ACHN (cell line): ENCODE results near the gene TNFRSF11A.

Source experiments
- DNase-seq: peaks from one replicate; pipeline ENCODE4 v3.0.0-alpha.2; 2015
- in situ Hi-C: cut with HindIII; loops from 2 replicates; pipeline ENCODE4 v1.10.0; 2017; ENCODE audit warnings: low sequenced_read_pairs, low pct_ligation_motif_present, low pct_unique_long_range_greater_than_20kb

The TNFRSF11A gene

GRCh38 chr18:62323483-62324180 lies 1.5 kb upstream of the TNFRSF11A start:
- no peak for DNase-seq
- in situ Hi-C loops: no loop called here

DNA sequence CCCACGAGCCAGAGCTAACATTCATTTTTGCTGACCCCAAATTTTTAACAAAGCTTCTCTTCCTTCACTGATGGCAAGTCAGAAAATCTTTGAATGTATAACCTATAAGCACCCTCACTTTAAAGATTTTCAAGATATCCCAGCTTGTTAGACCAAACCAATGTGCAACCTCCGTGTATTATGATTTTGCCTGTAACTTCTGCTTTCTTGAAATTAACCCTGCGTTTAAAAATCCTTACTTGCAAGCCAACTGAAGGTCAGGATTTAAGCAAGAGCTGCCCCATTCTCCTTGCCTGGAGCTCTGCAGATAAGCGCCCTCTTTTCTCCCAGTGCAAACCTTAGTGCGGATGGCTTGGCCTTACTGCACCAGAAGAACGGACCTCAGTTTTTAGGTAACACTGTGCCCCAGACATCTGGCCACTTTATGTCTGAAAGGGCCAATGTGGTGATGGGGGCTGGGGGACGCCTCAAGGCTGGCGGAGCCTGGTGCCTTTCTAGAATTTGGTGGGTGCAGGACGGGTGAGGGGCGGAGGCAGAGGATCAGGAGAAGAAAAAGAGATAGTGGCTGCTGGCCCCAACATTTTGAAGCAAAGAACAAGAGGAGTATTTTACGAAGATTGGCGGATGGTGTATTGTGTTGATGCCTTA lies 805 bp upstream of the TNFRSF11A start:
- DNase-seq: no peak
- in situ Hi-C loops: no loop called here

DNA sequence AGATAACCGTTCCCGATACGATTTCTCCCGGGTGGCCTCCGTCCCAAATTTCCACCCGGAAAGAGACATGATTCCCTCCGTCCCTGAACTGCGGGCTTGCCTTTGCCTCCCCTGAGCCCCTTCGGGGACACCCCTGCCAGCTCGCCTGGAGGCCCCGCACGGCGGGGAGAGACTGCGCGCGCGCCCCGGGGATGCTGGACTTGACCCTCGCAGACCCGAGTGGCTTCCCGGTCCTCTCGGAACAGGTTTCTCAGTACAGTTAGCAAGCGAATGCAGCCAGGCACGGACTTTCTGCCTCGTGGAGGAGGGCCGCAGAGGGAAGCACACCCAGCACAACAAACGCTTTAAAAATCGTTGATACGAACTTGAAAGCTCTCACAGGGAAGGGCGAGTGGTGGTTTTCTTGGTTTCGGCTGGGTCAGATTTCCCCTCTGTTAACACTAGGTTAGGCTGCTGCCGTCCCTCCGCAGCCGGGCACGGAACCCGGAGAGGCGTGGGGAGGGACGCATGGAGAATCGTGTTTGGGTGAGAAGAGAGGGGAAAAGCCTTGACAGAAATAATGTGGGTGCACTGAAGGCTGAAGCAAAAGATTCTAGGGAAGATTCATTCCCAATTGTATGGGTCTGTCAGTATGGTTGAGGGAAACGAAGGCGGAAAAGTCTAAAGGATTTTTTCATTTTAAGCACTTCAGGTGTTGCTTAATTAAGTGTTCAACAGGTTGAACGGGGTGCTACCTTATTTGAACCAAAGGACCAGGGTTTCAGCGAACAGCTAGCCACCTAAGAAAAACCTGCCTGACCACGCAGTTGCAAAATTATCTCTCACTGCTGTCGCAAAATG lies 916 bp downstream of the TNFRSF11A start:
- DNase-seq: peak; percentile 13
- in situ Hi-C loops: no loop called here

GRCh38 chr18:62326646-62327348 lies 1.7 kb downstream of the TNFRSF11A start:
- DNase-seq: no peak
- in situ Hi-C loops: no loop called here

GRCh38 chr18:62327977-62328376 lies 2.9 kb downstream of the TNFRSF11A start:
- in situ Hi-C loops: no loop called here
- no peak for DNase-seq

GRCh38 chr18:62328586-62329525 lies 3.7 kb downstream of the TNFRSF11A start:
- in situ Hi-C loops: no loop called here
- DNase-seq: no peak

DNA sequence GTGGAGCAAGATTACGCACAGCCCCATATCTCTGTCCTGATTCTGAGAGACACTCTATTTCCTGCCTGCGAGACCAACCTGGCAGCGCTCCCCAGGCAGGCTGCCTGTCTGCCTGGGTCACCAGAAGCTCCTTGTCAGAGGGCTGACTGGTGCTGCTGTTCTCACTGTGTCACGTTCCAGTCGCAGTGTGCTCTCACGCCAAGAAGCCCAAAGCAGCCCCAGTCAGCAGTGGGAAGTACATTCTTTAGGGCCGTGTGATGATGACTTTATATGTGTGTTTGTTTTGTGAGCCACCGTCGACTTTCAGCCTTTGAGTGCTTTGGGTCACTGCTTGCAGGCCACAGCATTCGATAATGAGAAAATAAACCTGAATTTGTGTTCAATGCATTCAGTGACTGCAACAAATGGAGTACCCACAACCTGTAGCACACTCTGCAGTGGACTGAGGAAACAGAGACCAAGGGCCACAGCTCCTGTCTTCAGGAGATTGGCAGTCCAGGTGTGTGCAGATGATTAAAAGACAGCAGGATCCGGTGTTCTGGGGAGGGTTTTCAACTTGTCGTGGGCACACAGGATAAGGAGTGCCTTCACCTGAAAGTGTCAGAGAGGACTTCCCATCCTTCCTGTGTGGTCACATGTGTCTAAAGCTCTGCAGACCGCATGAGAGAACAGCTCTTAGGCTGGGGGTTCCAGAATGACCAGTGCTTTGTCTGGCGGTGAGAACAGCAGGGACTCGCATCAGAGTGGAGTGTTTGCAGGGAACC lies 4.8 kb downstream of the TNFRSF11A start:
- DNase-seq: no peak
- in situ Hi-C loops: no loop called here

DNA sequence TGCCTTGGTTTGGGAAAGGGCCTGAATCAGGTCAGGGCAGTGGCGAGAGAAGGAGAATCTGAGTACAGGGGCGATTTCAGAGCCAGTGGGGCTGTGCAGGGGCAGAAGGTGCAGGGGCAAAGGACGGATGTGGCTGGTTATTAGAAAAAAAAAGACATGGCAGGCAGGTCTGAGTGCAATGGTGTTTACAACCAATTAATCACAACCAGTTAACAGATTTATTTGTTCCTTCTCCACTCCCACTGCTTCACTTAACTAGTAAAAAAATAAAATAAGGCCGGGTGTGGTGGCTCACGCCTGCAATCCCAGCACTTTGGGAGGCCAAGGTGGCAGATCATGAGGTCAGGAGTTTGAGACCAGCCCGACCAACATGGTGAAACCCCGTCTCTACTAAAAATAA lies 5.5 kb downstream of the TNFRSF11A start:
- in situ Hi-C loops: no loop called here
- DNase-seq: no peak

DNA sequence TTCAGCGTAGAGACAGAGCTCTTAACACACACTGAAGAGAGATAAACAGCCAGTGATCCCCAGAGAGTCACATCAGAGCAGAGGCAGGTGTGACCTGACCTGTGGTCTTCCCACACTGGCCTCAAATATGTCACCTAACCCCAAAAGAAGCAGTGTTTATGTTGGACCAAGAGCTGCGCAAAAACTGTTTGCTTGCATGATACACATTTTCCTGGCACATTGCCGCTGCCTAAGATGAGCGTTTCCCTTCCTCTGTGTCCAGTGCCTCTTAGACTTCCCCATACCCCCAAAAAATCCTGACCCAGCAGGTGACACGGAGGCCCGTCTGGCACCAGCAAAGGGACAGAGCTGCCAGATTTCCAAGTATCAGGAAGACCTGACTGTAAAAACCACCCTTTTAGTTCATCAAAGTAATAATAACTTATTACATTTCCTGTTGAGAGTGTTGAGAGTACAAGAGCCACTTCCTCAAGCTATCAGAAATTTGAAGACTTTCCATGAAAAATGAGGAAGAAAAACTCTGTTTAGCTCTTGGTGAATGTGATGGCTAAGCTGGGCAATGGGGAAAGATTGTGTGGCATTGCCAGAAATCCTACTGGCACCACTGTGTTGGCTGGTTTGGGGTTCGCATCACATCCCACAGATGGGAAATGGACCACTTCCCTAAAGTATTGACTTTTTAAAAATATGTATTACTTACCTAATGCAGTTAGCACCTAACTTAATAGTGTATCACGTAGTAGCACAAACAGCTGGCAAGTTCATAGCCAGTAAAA lies 6.7 kb downstream of the TNFRSF11A start:
- in situ Hi-C loops: no loop called here
- DNase-seq: no peak

- DNase-seq: no peak
- in situ Hi-C loops: no loop called here
Observed at GRCh38 chr18:62332431-62332830, 7.3 kb downstream of the TNFRSF11A start.

DNA sequence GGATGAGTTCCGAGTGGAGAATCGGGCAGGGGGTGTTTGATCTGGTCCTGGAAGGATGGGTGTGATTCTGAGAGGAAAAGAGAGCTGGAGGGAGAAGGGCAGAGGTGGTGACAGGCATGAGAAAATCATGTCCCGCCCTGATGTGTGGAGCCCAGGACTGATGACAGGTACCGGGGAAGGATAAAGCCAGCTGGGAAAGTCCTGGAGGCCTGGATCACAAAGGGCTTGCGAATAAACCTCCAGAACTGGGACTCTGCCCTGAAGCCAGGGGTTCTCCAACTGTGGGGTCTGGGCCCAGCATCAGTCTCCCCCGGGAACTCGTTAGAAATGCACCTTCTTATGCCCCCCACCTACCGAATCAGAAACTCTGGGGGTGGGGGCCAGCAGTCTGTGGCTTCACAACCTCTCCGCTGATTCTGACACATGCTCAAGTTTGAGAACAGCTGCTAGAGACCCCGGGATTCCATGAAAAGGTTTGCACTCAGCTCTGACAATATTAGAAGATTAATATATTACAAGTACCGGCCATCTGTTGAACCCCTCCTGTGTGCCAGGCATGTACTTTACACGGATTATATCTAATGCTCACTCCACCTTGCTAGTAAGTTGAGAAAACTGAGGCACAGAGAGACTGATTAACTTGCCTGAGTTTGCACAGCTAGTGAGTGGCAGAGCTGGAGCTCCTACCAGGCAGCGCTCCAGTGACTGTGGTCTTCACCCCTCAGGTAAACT lies 8.0 kb downstream of the TNFRSF11A start:
- no peak for DNase-seq
- in situ Hi-C loops: no loop called here

DNA sequence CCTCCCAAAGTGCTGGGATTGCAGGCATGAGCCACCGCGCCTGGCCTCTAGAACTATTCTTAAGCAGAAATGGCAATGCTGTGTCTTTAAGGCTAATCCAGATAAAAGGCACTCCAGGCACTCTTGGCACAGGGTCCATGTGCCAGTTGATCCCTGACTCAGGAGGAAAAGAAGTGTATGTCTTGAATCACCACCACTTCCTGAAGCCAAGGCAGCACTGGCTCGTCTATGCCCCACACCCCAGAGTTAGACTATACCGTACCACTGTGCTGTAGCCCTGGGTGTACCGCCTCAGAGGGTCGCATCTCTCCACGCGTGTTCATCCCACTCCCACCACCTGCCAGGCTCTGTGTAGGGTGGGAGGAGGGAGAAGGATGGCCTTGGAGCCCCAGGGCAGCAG lies 9.0 kb downstream of the TNFRSF11A start:
- in situ Hi-C loops: no loop called here
- DNase-seq: peak; percentile 35

- no peak for DNase-seq
- in situ Hi-C loops: no loop called here
Observed at GRCh38 chr18:62335494-62335893, 10.4 kb downstream of the TNFRSF11A start.

GRCh38 chr18:62336618-62337017 lies 11.5 kb downstream of the TNFRSF11A start:
- DNase-seq: no peak
- in situ Hi-C loops: no loop called here

DNA sequence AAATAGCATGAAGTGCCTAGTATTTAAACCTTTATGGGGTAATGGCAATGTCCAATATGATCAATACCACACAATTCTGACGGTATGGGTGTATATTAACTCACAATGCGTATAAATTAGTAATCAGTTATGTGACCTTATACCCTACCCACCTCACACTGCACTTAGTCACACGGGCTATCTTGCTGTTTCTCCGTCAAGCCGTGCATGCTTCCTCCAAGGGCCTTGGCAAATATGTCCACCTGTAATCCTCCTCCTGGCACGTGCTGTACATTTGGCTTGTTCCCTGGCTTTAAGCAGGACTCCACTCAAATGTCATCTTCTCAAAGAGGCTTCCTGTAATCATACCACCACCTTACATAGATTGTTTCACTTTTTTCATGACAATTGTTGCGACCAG lies 12.2 kb downstream of the TNFRSF11A start:
- in situ Hi-C loops: no loop called here
- no peak for DNase-seq

- DNase-seq: no peak
- in situ Hi-C loops: no loop called here
Observed at GRCh38 chr18:62338446-62339105, 13.5 kb downstream of the TNFRSF11A start.
